Measurements from ENCODE around the gene CERKL.

Gene CERKL

GRCh38 chr2:181523756-181524155 lies 133.1 kb downstream of the CERKL start:
- H3K4me2 ChIP-seq (ENCODE audit: insufficient read depth, low read length, poor library complexity, severe bottlenecking): no peak overlapping the region
- H3K9me3 ChIP-seq (replicated peaks in 1 of 2; ENCODE audit: control insufficient read depth in 2 of 2, insufficient read depth in 1 of 2, low read depth in 1 of 2, low read length in 2 of 2): no peaks in the 10 kb centered on the region
- H3K4ac ChIP-seq (ENCODE audit: low read length): no peak overlapping the region
- H2BK5ac ChIP-seq (ENCODE audit: low read length): no peak overlapping the region
- H4K8ac ChIP-seq (ENCODE audit: low read depth, low read length): no peak overlapping the region
- no peaks in the 10 kb centered on the region for H3K4me1 ChIP-seq (ENCODE audit: control insufficient read depth in 2 of 2, insufficient read depth in 1 of 2, low read depth in 1 of 2, low read length in 2 of 2)
- no peak overlapping the region for H3K27ac ChIP-seq (replicated peaks; ENCODE audit: low read length)
- no peak overlapping the region for H2BK15ac ChIP-seq (ENCODE audit: low read length)
- H3K4me3 ChIP-seq (ENCODE audit: low read length in 2 of 2): no peak overlapping the region
- no peak overlapping the region for H2BK120ac ChIP-seq (ENCODE audit: low read depth, low read length)
- WGBS, 2 donors (ENCODE audit: extremely low coverage in 2 of 2, insufficient read length in 2 of 2, insufficient replicate concordance in 1 of 2): no CpG with 5 or more reads among the region's 5 CpGs
- H2AK5ac ChIP-seq (ENCODE audit: low read depth, low read length): no peak overlapping the region
- H4K91ac ChIP-seq (ENCODE audit: low read depth, low read length, poor library complexity): no peak overlapping the region
- no peak overlapping the region for H3K14ac ChIP-seq (ENCODE audit: low read length)
- H2BK12ac ChIP-seq (ENCODE audit: low read length): no peak overlapping the region
- no peak for DNase-seq (ENCODE audit: low spot score)
- no peak overlapping the region for H3K23ac ChIP-seq (ENCODE audit: low read depth, low read length, poor library complexity)
- H3K18ac ChIP-seq (ENCODE audit: low read length): no peak overlapping the region
- H2AFZ ChIP-seq (ENCODE audit: low read length): no peak overlapping the region
- peaks cover 0 to 2% of the 10 kb centered on the region in 2 donors for H3K36me3 ChIP-seq (replicated peaks in 1 of 2; ENCODE audit: control insufficient read depth in 2 of 2, insufficient read depth in 2 of 2, low read length in 2 of 2)
- H3K9ac ChIP-seq (ENCODE audit: low read depth, low read length, poor library complexity): no peak overlapping the region
- no peaks in the 10 kb centered on the region for H3K79me1 ChIP-seq (ENCODE audit: low read depth, low read length)
- peaks cover 0 to 1% (median 0%) of the 10 kb centered on the region in 3 experiments for H3K27me3 ChIP-seq (ENCODE audit: control insufficient read depth in 3 of 3, insufficient read depth in 3 of 3, low read depth in 1 of 3, low read length in 3 of 3)

GRCh38 chr2:181520253-181520652 lies 136.7 kb downstream of the CERKL start:
- no peak overlapping the region for H2BK120ac ChIP-seq (ENCODE audit: low read depth, low read length)
- no peak overlapping the region for H2AFZ ChIP-seq (ENCODE audit: low read length)
- no peak overlapping the region for H4K91ac ChIP-seq (ENCODE audit: low read depth, low read length, poor library complexity)
- no peak overlapping the region for H4K8ac ChIP-seq (ENCODE audit: low read depth, low read length)
- no peak overlapping the region for H2BK12ac ChIP-seq (ENCODE audit: low read length)
- DNase-seq (ENCODE audit: low spot score): no peak
- no peak overlapping the region for H2AK5ac ChIP-seq (ENCODE audit: low read depth, low read length)
- H3K4me1 ChIP-seq (ENCODE audit: control insufficient read depth in 2 of 2, insufficient read depth in 1 of 2, low read depth in 1 of 2, low read length in 2 of 2): no peaks in the 10 kb centered on the region
- WGBS, 2 donors (ENCODE audit: extremely low coverage in 2 of 2, insufficient read length in 2 of 2, insufficient replicate concordance in 1 of 2): no CpG with 5 or more reads among the region's 1 CpG
- no peak overlapping the region for H3K23ac ChIP-seq (ENCODE audit: low read depth, low read length, poor library complexity)
- H2BK5ac ChIP-seq (ENCODE audit: low read length): no peak overlapping the region
- H3K4ac ChIP-seq (ENCODE audit: low read length): no peak overlapping the region
- no peak overlapping the region for H3K4me3 ChIP-seq (ENCODE audit: low read length in 2 of 2)
- H3K4me2 ChIP-seq (ENCODE audit: insufficient read depth, low read length, poor library complexity, severe bottlenecking): no peak overlapping the region
- no peaks in the 10 kb centered on the region for H3K36me3 ChIP-seq (replicated peaks in 1 of 2; ENCODE audit: control insufficient read depth in 2 of 2, insufficient read depth in 2 of 2, low read length in 2 of 2)
- no peaks in the 10 kb centered on the region for H3K9me3 ChIP-seq (replicated peaks in 1 of 2; ENCODE audit: control insufficient read depth in 2 of 2, insufficient read depth in 1 of 2, low read depth in 1 of 2, low read length in 2 of 2)
- no peaks in the 10 kb centered on the region for H3K27me3 ChIP-seq (ENCODE audit: control insufficient read depth in 3 of 3, insufficient read depth in 3 of 3, low read depth in 1 of 3, low read length in 3 of 3)
- H2BK15ac ChIP-seq (ENCODE audit: low read length): no peak overlapping the region
- no peak overlapping the region for H3K27ac ChIP-seq (replicated peaks; ENCODE audit: low read length)
- H3K9ac ChIP-seq (ENCODE audit: low read depth, low read length, poor library complexity): no peak overlapping the region
- H3K79me1 ChIP-seq (ENCODE audit: low read depth, low read length): no peaks in the 10 kb centered on the region
- no peak overlapping the region for H3K14ac ChIP-seq (ENCODE audit: low read length)
- H3K18ac ChIP-seq (ENCODE audit: low read length): no peak overlapping the region

- no peak overlapping the region for H4K8ac ChIP-seq (ENCODE audit: low read depth, low read length)
- H3K27ac ChIP-seq (replicated peaks; ENCODE audit: low read length): no peak overlapping the region
- H3K79me1 ChIP-seq (ENCODE audit: low read depth, low read length): no peaks in the 10 kb centered on the region
- no peaks in the 10 kb centered on the region for H3K27me3 ChIP-seq (ENCODE audit: control insufficient read depth in 3 of 3, insufficient read depth in 3 of 3, low read depth in 1 of 3, low read length in 3 of 3)
- no peak overlapping the region for H2BK5ac ChIP-seq (ENCODE audit: low read length)
- H3K14ac ChIP-seq (ENCODE audit: low read length): no peak overlapping the region
- DNase-seq (ENCODE audit: low spot score): no peak
- peaks cover 0 to 1% of the 10 kb centered on the region in 2 donors for H3K36me3 ChIP-seq (replicated peaks in 1 of 2; ENCODE audit: control insufficient read depth in 2 of 2, insufficient read depth in 2 of 2, low read length in 2 of 2)
- no peak overlapping the region for H2BK15ac ChIP-seq (ENCODE audit: low read length)
- no peak overlapping the region for H4K91ac ChIP-seq (ENCODE audit: low read depth, low read length, poor library complexity)
- no peak overlapping the region for H2AFZ ChIP-seq (ENCODE audit: low read length)
- no peak overlapping the region for H3K4ac ChIP-seq (ENCODE audit: low read length)
- H3K23ac ChIP-seq (ENCODE audit: low read depth, low read length, poor library complexity): no peak overlapping the region
- H3K18ac ChIP-seq (ENCODE audit: low read length): no peak overlapping the region
- no peak overlapping the region for H2BK120ac ChIP-seq (ENCODE audit: low read depth, low read length)
- no peak overlapping the region for H3K9ac ChIP-seq (ENCODE audit: low read depth, low read length, poor library complexity)
- H2BK12ac ChIP-seq (ENCODE audit: low read length): no peak overlapping the region
- no peaks in the 10 kb centered on the region for H3K4me1 ChIP-seq (ENCODE audit: control insufficient read depth in 2 of 2, insufficient read depth in 1 of 2, low read depth in 1 of 2, low read length in 2 of 2)
- no peak overlapping the region for H3K4me2 ChIP-seq (ENCODE audit: insufficient read depth, low read length, poor library complexity, severe bottlenecking)
- H3K4me3 ChIP-seq (ENCODE audit: low read length in 2 of 2): no peak overlapping the region
- WGBS, 2 donors (ENCODE audit: extremely low coverage in 2 of 2, insufficient read length in 2 of 2, insufficient replicate concordance in 1 of 2): no CpG with 5 or more reads among the region's 1 CpG
- no peaks in the 10 kb centered on the region for H3K9me3 ChIP-seq (replicated peaks in 1 of 2; ENCODE audit: control insufficient read depth in 2 of 2, insufficient read depth in 1 of 2, low read depth in 1 of 2, low read length in 2 of 2)
- H2AK5ac ChIP-seq (ENCODE audit: low read depth, low read length): no peak overlapping the region
Observed at GRCh38 chr2:181517685-181518301, 139.1 kb downstream of the CERKL start.

GRCh38 chr2:181516992-181517391 lies 139.9 kb downstream of the CERKL start:
- H3K4ac ChIP-seq (ENCODE audit: low read length): no peak overlapping the region
- no peak overlapping the region for H3K9ac ChIP-seq (ENCODE audit: low read depth, low read length, poor library complexity)
- H2BK15ac ChIP-seq (ENCODE audit: low read length): no peak overlapping the region
- no peak for DNase-seq (ENCODE audit: low spot score)
- H3K23ac ChIP-seq (ENCODE audit: low read depth, low read length, poor library complexity): no peak overlapping the region
- H3K27ac ChIP-seq (replicated peaks; ENCODE audit: low read length): no peak overlapping the region
- H2AK5ac ChIP-seq (ENCODE audit: low read depth, low read length): no peak overlapping the region
- no peaks in the 10 kb centered on the region for H3K4me1 ChIP-seq (ENCODE audit: control insufficient read depth in 2 of 2, insufficient read depth in 1 of 2, low read depth in 1 of 2, low read length in 2 of 2)
- peaks cover 0 to 1% of the 10 kb centered on the region in 2 donors for H3K36me3 ChIP-seq (replicated peaks in 1 of 2; ENCODE audit: control insufficient read depth in 2 of 2, insufficient read depth in 2 of 2, low read length in 2 of 2)
- H3K9me3 ChIP-seq (replicated peaks in 1 of 2; ENCODE audit: control insufficient read depth in 2 of 2, insufficient read depth in 1 of 2, low read depth in 1 of 2, low read length in 2 of 2): no peaks in the 10 kb centered on the region
- H3K4me2 ChIP-seq (ENCODE audit: insufficient read depth, low read length, poor library complexity, severe bottlenecking): no peak overlapping the region
- H2BK12ac ChIP-seq (ENCODE audit: low read length): no peak overlapping the region
- no peaks in the 10 kb centered on the region for H3K79me1 ChIP-seq (ENCODE audit: low read depth, low read length)
- no peak overlapping the region for H2BK120ac ChIP-seq (ENCODE audit: low read depth, low read length)
- H2AFZ ChIP-seq (ENCODE audit: low read length): no peak overlapping the region
- no peak overlapping the region for H4K91ac ChIP-seq (ENCODE audit: low read depth, low read length, poor library complexity)
- H2BK5ac ChIP-seq (ENCODE audit: low read length): no peak overlapping the region
- no peak overlapping the region for H3K18ac ChIP-seq (ENCODE audit: low read length)
- H3K27me3 ChIP-seq (ENCODE audit: control insufficient read depth in 3 of 3, insufficient read depth in 3 of 3, low read depth in 1 of 3, low read length in 3 of 3): no peaks in the 10 kb centered on the region
- H3K14ac ChIP-seq (ENCODE audit: low read length): no peak overlapping the region
- H3K4me3 ChIP-seq (ENCODE audit: low read length in 2 of 2): no peak overlapping the region
- no peak overlapping the region for H4K8ac ChIP-seq (ENCODE audit: low read depth, low read length)

Measured in neuronal stem cell (in vitro differentiated cells).